HG02943 (cell line): Measurements from ENCODE around the gene LCORL.

ENCODE experiments used
- ATAC-seq: cut with Tn5 transposase; IDR thresholded peaks from one replicate; pipeline ENCODE4 v1.9.1; 2021; ENCODE audit warnings: mild to moderate bottlenecking, low read depth, moderate library complexity; ENCODE audit not compliant: unreplicated experiment

LCORL gene

GRCh38 chr4:17794730-17795129, 226.8 kb downstream of the LCORL start:
- no peak for ATAC-seq
